Islet precursor cell (in vitro differentiated cells): Measurements from ENCODE around the gene GVQW3.

Source experiments
- DNase-seq: peaks from one replicate; pipeline ENCODE4 v3.0.0-alpha.2; 2018

Gene GVQW3

GRCh38 chr11:76448506-76448905 is 67.4 kb downstream of the GVQW3 start:
- DNase-seq, result no peak

- DNase-seq, result no peak
Measured at GRCh38 chr11:76453248-76453647, 72.1 kb downstream of the GVQW3 start.

GRCh38 chr11:76455331-76455730 is 74.2 kb downstream of the GVQW3 start:
- DNase-seq, result peak; percentile 92

DNA sequence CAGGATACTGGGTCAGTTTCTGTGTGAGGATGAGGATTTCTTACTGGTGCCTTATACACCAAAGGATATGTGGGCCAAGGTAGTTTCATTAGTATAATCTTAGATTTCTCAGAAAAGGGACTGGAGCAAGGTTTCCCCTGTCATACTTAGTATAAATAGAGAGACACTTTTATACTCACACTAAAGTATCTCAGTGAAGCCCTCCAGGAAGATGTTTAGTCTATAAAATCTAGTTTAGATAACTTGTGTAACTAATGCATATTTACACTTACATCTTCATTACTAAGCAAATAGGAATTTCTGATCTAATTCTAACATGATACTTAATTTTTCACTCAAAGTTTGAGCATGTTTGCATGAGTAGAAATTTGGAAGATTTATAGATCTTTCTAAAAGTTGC is 74.8 kb downstream of the GVQW3 start:
- no peak for DNase-seq

DNA sequence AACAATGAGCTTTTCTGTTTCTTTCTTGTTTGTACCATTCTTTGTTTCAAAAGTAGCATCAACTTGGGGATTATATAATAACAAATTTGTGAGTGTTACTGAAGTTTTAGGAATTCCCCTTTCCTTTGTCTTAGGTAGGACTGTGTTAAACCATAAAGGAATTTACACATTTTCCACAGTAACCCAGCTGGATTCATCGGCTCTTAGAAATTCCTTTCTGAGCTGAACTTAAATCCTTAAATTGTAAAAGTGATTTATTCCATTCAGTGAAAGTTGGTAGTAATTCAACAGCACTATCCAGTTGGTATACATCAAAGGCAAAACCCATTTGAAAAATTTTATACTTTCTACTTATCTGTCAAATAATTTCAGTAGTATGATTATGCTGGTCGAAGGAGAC is 75.4 kb downstream of the GVQW3 start:
- DNase-seq, result no peak
